Fibroblast of skin of right quadriceps (primary cell): ENCODE measurements around the gene THSD7A.

ENCODE experiments used
- DNase-seq: peaks from one replicate; pipeline ENCODE4 v3.0.0-alpha.2; 2013

The THSD7A gene

DNA sequence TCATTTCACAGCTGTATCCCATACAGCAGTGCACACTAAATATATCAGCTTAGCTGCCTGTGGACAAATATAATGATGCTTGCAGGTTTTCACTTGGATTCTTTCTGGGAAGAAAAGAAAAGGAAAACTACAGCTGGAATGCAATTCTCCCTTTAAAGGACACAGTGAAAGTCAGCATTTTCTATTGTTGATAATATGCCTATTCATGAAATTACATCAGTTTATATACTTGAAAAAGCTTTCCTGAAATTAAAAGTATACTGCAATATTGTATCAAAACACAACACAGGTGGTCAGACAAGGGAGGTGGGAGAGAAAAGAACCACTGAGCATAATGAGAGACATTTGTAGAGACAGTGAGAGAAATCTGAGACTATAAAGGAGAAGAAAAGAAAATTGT is 20.3 kb downstream of the THSD7A start:
- no peak for DNase-seq

DNA sequence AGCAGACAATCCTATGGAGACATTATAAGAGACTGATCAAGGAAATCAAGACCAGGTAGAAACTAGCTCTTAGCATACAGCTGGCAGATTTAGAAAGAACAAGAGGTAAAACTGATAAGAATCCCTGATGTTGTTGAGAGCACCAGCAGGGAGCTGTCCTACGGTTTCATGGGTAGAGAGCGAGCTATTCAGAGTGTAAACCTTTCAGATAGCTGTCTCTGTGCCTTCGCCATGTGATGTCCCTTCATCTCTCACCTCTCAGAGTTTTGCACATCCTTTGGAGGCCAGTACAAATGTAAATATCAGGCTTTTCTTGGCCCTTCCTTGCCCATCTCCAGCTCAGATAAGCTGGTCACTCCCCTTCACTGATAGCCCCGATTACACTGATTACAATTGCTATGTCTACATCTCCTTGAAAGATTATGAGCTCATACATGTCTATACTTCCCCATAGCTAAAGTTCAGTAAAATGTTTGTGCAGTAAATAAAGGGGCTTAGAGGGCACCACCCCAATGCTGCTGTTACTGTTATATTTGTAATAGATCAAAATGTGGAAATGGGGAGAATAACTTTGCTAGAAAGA is 21.9 kb downstream of the THSD7A start:
- no peak for DNase-seq

DNA sequence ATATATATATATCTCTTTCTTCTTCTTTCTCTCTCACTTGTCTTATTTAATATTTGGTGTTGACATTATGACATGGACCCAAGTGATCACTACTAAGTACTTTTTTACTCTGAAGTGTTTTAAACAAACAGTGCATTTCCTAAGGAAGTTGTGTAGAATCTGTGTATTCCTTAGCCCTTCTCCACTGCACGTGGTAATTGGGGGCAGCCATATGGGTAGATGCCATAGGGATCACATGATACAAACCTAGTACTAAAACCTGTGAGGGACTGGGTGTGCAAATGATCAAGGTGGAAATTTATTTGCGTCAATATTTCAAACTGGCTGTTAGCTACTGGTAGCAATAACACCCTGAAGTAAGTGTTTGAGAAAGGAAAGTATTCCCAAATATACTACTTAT is 25.0 kb downstream of the THSD7A start:
- no peak for DNase-seq

- no peak for DNase-seq
Observed at GRCh38 chr7:11804621-11805020, 27.4 kb downstream of the THSD7A start.

DNA sequence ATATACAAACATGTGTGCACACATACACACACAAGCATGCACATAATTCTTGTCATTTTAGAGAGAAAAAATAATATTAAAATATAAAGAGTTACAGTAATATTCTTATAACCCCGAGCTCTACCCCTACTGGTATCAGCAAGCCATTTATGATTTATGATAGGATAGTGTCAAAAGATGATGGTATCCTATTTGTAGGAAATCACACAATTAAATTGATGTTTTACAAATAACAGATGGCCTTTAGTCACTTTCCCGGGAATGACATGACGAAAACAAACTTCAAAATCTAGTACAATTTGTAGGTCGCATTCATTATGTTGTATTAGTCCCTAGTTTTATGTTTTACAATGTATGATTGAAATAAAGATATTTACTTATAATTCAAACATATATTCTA is 36.8 kb downstream of the THSD7A start:
- DNase-seq: no peak

- DNase-seq: no peak
Observed at GRCh38 chr7:11792166-11792565, 39.8 kb downstream of the THSD7A start.

DNA sequence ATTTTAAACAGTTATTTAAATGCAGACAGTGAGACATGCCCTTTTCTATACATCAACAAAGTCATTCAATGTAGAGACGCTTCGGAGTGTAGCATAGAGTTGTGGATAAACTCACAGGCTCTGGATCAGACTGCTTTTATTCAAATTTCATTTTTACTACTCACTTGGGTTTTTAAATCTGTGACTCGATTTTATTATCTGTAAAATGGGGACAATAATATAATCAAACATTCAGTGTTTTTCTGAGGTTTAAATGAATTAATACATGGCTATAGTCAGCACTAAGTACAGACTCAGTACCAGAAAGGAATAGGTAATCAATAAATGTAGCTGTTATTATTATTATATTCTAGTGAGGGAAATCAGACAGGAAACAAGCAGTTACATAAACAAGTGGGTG is 43.4 kb downstream of the THSD7A start:
- DNase-seq: no peak

- no peak for DNase-seq
Observed at GRCh38 chr7:11787534-11787933, 44.5 kb downstream of the THSD7A start.

GRCh38 chr7:11786186-11786585 is 45.8 kb downstream of the THSD7A start:
- peak; percentile 9 for DNase-seq

GRCh38 chr7:11784769-11785536 is 47.0 kb downstream of the THSD7A start:
- DNase-seq: no peak

GRCh38 chr7:11779864-11780674 is 51.9 kb downstream of the THSD7A start:
- no peak for DNase-seq

GRCh38 chr7:11776039-11776438 is 56.0 kb downstream of the THSD7A start:
- no peak for DNase-seq

- no peak for DNase-seq
Observed at GRCh38 chr7:11775401-11775800, 56.6 kb downstream of the THSD7A start.

- no peak for DNase-seq
Observed at GRCh38 chr7:11768263-11768662, 63.7 kb downstream of the THSD7A start.

GRCh38 chr7:11767148-11767547 is 64.8 kb downstream of the THSD7A start:
- no peak for DNase-seq

DNA sequence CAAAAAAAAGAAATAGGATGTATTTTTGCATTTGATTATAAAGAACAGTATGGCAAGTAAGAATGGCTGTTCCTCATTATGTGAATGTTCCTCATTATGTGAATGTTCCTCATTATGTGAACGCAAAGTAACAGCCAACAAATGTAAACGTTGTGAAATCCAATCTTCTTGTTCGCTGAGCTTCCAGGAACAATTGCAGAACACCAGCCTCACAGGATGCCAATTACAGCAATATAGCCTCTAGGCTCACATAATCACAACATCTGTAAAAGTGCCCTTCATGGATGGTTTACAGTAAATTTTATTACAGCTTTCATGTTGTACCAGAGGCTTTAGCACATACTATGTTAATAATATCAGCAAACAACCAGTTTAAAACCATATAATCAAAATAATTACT is 71.6 kb downstream of the THSD7A start:
- DNase-seq: peak; percentile 24

- no peak for DNase-seq
Observed at GRCh38 chr7:11758627-11759111, 73.3 kb downstream of the THSD7A start.

DNA sequence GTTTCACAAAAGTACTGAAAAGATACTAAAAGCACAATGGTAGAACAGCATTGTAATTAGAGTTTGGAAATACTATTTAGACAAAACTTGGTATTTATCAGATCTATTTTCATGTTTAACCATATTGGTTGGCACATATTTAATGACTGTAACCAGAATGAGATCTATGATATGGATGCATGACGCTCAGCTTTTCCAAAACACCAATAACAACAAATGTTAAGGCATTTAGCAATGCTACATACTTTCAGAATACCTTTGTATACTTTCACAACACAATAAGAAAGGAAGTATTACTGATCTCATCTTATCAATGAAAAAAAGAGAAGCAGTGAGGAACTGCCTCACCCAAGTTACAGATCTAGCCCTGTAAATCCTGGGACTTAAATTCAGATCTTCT is 74.8 kb downstream of the THSD7A start:
- DNase-seq: no peak

- DNase-seq: no peak
Observed at GRCh38 chr7:11754933-11755332, 77.1 kb downstream of the THSD7A start.

- DNase-seq: no peak
Observed at GRCh38 chr7:11754123-11754522, 77.9 kb downstream of the THSD7A start.

DNA sequence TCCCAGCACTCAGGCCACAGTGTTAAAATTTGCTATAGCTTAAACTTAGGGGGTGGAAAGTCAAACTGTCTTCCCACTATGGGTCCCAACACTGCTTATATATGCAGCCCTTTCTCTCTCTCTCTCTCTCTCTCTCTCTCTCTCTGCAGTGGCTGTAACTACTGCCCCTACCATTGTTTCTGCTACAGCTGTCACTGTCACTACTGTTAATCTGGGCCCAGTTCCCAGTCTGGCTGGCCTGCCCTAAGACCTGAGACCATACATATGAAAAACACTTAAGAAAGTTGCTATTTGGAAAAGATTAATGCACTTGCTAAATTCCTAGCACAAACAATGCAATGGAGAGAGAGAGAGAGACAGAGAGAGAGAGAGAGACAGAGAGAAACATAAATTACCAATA is 78.6 kb downstream of the THSD7A start:
- DNase-seq: no peak

- no peak for DNase-seq
Observed at GRCh38 chr7:11751807-11752389, 80.1 kb downstream of the THSD7A start.

- DNase-seq: no peak
Observed at GRCh38 chr7:11751315-11751714, 80.7 kb downstream of the THSD7A start.
